ENCODE data around the gene CD46.

The CD46 gene

DNA sequence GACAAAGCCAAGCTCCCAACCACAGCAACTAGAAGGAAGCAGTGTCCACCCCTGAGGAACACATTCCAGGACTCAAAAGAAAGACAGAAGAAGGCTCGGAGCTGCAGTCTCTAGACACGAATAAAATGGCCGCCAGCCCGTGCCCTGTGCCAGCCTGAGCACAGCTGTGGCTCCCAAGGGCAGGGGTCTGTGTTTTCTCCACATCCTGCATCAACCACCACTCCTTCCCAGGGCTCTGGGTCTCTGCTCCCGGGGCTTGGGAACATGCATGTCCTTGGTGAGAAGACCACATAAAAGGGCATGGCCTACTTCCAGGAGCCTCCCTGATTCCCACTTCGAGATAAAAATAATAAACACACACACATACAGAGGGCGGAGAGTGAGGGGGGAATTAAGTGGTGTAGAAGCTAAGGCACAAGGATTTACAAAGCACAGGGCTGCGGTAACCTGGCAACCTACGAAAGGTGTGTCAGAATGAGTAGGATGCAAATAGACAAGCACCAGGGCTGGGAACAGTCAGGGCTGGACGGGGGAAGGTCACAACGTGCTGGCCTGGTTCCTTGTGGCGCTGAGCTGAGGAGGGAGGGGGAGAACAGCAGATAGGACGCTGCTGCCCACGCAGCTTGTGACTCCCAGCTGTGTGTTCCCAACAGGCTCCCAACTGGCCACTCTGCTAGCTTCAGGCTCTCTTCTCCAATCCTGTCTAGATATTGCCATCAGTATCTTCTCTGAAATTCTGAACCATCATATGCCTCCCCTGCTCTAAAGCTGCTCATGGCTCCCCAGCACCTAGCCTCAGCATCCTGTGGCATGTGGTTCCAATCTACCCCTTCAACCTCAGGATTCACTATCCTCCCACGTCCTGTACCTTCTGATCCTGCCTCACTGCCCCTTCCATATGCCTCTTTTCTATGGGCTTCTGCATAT is 86.6 kb downstream of the CD46 start:
- Histone ChIP-seq H3K27ac (replicated peaks) (no peak overlapping the region), H3K27me3 (ENCODE audit: insufficient read depth, poor library complexity, severe bottlenecking) (no peaks in the 10 kb centered on the region), H3K4me3 (replicated peaks; ENCODE audit: insufficient read depth, low read length) (no peak overlapping the region)
- no peak for DNase-seq (ENCODE audit: low read depth in 1 of 2, low spot score in 1 of 2)
- no peak for TF ChIP-seq SPI1 (IDR thresholded peaks at IDR 0.05; ENCODE audit: borderline replicate concordance, low read depth)
- no peak for TF ChIP-seq CTCF (IDR thresholded peaks at IDR 0.05; ENCODE audit: insufficient read depth, low read length)
- TF ChIP-seq REST (IDR thresholded peaks at IDR 0.05; ENCODE audit: insufficient replicate concordance, low read depth), result no peak
- no peak for TF ChIP-seq POLR2AphosphoS5 (IDR thresholded peaks at IDR 0.05; ENCODE audit: low read depth)
- no peak for TF ChIP-seq GABPA (IDR thresholded peaks at IDR 0.05; ENCODE audit: low read depth)

- Histone ChIP-seq H3K27ac (replicated peaks) (no peak overlapping the region), H3K27me3 (ENCODE audit: insufficient read depth, poor library complexity, severe bottlenecking) (no peaks in the 10 kb centered on the region), H3K4me3 (replicated peaks; ENCODE audit: insufficient read depth, low read length) (no peak overlapping the region)
- no peak for DNase-seq (ENCODE audit: low read depth in 1 of 2, low spot score in 1 of 2)
- TF ChIP-seq GABPA (IDR thresholded peaks at IDR 0.05; ENCODE audit: low read depth) (no peak), CTCF (IDR thresholded peaks at IDR 0.05; ENCODE audit: insufficient read depth, low read length) (no peak), POLR2AphosphoS5 (IDR thresholded peaks at IDR 0.05; ENCODE audit: low read depth) (no peak), REST (IDR thresholded peaks at IDR 0.05; ENCODE audit: insufficient replicate concordance, low read depth) (no peak), SPI1 (IDR thresholded peaks at IDR 0.05; ENCODE audit: borderline replicate concordance, low read depth) (no peak)
These were observed 87.2 kb downstream of the CD46 start for GRCh38 chr1:207839083-207839413.

DNA sequence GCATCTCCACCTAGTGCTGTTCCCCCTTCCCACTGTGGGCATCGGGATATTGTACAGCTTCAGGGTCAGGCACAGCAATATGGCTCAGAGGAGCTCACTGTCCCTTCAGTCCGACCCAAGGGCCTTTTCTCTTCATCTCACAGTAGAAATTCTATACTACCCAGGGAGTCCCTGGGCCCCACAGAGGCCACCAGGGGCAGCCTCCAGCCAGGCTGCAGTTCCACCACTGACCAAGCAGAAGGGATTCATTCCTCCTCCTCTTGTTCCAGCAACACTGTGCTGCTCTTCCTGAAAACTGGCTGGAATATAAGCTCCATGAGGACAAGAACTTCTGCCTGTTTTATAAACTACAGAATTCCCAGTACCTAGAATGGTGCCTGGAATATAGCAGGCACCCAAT is 88.5 kb downstream of the CD46 start:
- no peak overlapping the region for H3K4me3 ChIP-seq (replicated peaks; ENCODE audit: insufficient read depth, low read length)
- H3K27ac ChIP-seq (replicated peaks), result 0 out of 2 replicates have a peak overlapping the region, but pooled peaks have one; percentile 15
- DNase-seq (ENCODE audit: low read depth in 1 of 2, low spot score in 1 of 2), result no peak
- TF ChIP-seq CTCF (IDR thresholded peaks at IDR 0.05; ENCODE audit: insufficient read depth, low read length) (no peak), GABPA (IDR thresholded peaks at IDR 0.05; ENCODE audit: low read depth) (no peak), REST (IDR thresholded peaks at IDR 0.05; ENCODE audit: insufficient replicate concordance, low read depth) (no peak)
- no peaks in the 10 kb centered on the region for H3K27me3 ChIP-seq (ENCODE audit: insufficient read depth, poor library complexity, severe bottlenecking)

All from HL-60 (cell line).